Stimulated activated CD4-positive, alpha-beta T cell treated with anti-CD3 and anti-CD28 coated beads, Interleukin-1b, Interleukin-23, amount 100 ng/mL, for 4 hours (primary cell): ENCODE data around the gene AQP1.

Experiments
- DNase-seq, 2 donors: peaks; one replicate each; pipeline ENCODE4 v3.0.0-alpha.2; 2020; ENCODE audit warnings: low read depth in 2 of 2

AQP1 gene

GRCh38 chr7:30974605-30975255, 63.1 kb downstream of the AQP1 start:
- DNase-seq = peak in 1 of 2 donors; percentile 5
